Right ventricle myocardium superior (tissue), 1 donor: Measurements from ENCODE around the gene ATP2A1. TPM values are rescaled to one million over a fixed set of nuclear protein-coding genes. Genes with fewer than 3 reads are reported as not detected.

Experiments used
- ATAC-seq: fragments of 200-7000 bp; cut with Tn5 transposase; one replicate; pipeline ENCODE4 v1.9.1; 2020; ENCODE audit warnings: mild to moderate bottlenecking; ENCODE audit not compliant: poor library complexity
- DNase-seq: peaks from one replicate; pipeline ENCODE4 v3.0.0-alpha.2; 2020
- intact Hi-C: fragments of 100-400 bp; cut with DNase I; formaldehyde crosslinking; loops from one replicate; pipeline ENCODE4 v1.11.2; 2022
- long read RNA-seq: library from polyadenylated mRNA; unstranded; transcript quantifications from one replicate; pipeline ENCODE4 v2.0.0, GENCODE V29; 2021
- total RNA-seq: library from RNA; stranded (reverse); fragmentation: NEBNext Ultra II Directional; extraction: Animal tissue kit (Norgen Biotek cat#: 25700); gene quantifications from one replicate; pipeline ENCODE4 v1.2.1, GENCODE V29; 2021
- donor health status: DM: no; HTN: yes; CAD: no; lungs with severe emphysema.

Gene ATP2A1
- not detected for total RNA-seq
- long read RNA-seq: 0 reads

DNA sequence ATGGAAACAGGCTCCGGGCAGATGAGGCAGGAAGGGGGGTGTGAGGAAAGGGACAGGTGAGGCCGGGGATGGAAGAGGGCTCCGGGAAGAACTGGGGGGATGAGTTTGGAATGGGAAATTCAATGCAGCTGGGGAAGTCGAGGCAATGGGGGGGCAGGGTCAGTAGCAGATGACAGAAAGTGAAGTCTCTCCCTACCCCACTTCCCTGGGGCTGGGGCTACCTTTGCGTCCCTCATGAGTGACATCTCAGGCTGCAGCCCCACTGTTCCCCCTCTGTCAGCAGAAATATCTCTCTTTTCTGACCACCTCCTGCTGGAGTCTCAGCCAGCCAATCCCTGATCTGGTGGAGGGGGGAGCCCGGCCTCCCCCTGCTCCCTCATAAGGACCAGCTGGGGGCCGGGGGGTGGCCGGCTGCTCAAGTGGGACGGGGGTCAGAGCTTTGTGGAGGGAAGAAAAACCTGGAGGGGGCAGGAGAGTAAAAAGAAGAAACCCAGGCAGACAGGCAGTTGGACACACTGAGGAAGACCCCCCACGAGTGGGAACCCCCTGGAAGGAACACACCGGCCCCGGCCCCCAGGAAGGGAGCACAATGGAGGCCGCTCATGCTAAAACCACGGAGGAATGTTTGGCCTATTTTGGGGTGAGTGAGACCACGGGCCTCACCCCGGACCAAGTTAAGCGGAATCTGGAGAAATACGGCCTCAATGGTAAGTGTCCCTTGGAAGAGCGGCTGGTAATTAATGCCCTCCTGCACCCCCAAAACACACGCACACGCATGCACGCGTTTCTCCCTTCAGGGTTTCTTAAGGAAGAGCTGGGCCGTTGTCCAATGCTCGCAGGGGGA is at the start of gene ATP2A1:
ATP2A1 (plus strand) TSS at position 406 of the 844 bp plus-strand sequence; CDS start at position 590, 184 bp downstream.
- ATAC-seq: no peak
- intact Hi-C loops: no loop called here
- DNase-seq: no peak

DNA sequence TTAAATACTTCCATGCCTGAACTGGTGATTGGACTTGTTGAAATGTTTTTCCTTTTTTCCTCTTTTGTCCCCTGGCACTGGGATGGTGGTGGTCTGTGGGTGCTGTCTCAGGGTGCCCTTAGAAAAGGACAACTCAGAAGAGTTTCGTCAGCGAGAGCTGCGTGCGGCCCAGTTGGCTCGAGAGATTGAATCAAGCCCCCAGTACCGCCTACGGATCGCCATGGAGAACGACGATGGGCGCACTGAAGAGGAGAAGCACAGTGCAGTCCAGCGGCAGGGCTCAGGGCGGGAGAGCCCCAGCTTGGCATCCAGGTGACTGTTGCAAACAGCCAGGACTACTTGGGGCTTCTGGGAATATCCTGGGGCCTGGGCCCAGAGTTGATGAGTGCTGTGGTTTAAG is 48.5 kb upstream of the ATP2A1 start:
- intact Hi-C loops: no loop called here
- no peak for ATAC-seq
- no peak for DNase-seq

DNA sequence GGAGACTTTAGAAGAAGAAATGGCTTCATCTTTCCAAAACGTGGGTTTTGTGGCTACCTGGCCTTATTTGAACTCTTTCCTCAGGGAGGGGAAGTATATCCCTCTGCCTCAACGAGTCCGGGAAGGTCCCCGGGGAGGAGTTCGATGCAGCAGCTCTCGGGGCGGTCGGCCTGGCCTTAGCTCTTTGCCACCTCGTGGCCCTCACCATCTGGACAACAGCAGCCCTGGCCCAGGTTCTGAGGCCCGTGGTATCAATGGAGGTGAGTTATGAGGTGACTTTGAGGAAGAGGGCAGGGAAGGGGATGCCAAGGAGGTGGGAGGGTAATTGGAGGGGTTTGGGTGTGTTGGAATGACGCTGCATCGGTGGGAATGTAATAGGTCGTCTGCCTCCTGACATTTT is 47.8 kb upstream of the ATP2A1 start:
- ATAC-seq: no peak
- no peak for DNase-seq
- intact Hi-C loops: no loop called here

DNA sequence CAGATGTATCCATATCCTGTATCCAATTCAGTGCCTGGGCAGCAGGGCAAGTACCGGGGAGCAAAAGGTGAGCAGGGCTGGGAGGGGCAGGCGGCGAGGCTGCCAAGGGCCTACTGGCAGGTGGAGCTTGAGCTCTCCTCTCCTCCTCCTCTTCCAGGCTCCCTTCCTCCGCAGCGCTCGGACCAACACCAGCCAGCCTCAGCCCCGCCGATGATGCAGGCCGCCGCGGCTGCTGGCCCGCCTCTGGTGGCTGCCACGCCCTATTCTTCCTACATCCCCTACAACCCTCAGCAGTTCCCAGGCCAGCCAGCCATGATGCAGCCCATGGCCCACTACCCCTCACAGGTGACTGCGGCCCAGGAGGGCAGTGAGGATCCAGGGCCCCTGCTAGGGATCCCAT is 43.9 kb upstream of the ATP2A1 start:
- intact Hi-C loops: no loop called here
- no peak for ATAC-seq

DNA sequence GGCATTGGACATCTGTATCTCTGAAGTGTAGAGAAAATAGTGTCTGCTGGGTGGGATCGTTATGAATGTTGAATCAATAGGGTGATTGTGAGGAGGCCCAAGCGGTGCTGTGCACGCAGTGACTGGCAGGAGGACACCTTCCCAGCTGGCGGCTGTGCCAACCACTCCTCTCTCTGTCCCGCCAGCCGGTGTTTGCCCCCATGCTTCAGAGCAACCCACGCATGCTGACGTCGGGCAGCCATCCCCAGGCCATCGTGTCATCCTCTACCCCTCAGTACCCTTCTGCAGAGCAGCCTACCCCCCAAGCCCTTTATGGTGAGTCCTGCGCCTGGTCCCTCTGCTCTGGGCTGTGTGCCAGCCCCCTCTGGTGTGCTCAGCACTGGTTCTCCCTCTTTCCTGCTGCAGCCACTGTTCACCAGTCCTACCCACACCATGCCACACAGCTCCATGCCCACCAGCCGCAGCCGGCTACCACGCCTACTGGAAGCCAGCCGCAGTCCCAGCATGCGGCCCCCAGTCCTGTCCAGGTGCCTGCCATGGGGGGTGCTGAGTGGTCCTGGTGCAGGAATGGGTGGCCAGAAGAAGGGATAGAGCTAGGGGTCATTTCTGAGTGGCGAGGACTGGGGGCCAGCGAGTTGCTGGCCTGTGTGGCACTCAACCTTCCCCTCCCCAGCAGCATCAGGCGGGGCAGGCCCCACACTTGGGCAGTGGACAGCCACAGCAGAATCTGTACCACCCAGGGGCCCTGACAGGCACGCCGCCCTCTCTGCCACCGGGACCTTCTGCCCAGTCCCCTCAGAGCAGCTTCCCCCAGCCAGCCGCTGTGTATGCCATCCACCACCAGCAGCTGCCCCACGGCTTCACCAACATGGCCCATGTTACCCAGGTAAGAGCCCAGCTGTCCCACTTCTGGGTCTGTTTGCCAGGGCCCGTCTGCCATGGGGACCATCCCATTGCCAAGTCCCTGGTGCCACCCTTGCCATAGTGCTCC is 43.1 kb upstream of the ATP2A1 start:
- DNase-seq (no peak), ATAC-seq (peak; percentile 8)
- intact Hi-C loops: no loop called here

More for the DNA sequence above, 43.9 kb upstream of the ATP2A1 start:
- no peak for DNase-seq

DNA sequence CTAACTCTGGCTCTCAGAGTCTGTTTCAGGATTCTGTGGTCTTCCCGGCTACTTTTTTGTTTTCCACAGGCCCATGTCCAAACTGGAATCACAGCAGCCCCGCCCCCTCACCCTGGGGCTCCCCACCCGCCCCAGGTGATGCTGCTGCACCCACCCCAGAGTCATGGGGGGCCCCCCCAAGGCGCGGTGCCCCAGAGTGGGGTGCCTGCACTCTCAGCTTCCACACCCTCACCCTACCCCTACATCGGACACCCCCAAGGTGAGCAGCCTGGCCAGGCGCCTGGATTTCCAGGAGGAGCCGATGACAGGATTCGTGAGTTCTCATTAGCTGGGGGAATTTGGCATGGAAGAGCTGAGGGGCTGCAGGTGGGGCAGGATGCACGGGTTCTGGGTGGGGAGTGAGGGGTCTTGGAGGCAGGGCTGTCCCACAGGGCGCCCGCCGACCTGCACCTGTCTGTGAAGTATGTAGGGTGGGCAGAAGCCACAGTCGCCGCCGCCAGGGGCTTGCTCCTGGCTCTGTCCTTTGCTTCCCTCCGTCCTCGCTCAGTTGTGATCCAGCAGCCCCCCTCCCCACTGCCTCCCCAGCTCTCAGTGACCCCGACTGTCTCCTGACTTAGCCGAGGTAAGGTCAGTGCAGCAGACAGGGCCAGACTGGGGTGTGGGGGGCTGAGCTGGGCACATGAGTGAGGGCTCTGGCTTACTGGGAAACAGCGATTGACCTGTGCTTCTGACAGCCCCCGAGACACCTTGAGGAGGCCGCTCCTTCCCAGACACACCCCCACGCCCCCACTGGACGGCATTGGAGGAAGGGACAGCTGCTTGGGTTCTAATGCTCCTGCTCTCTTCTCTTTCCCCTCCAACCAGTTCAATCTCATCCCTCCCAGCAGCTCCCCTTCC is 42.2 kb upstream of the ATP2A1 start:
- ATAC-seq: no peak
- intact Hi-C loops: no loop called here
- DNase-seq: no peak

DNA sequence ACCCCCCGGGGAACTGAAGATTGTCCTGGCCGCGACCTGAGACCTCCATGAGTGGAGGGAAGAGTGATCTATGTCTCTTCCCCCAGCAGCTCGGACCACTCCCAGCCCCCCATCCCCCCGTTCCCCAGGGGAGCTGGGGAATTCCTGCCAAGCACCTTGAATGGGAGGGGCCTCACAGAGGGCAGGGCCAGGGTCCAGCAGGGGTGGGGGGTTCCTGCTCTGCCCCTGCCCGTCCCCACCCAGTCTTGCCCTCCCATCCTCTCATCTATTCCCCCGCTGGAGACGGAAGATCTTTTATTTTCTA is 41.6 kb upstream of the ATP2A1 start:
- ATAC-seq (no peak), DNase-seq (no peak)
- intact Hi-C loops: no loop called here

DNA sequence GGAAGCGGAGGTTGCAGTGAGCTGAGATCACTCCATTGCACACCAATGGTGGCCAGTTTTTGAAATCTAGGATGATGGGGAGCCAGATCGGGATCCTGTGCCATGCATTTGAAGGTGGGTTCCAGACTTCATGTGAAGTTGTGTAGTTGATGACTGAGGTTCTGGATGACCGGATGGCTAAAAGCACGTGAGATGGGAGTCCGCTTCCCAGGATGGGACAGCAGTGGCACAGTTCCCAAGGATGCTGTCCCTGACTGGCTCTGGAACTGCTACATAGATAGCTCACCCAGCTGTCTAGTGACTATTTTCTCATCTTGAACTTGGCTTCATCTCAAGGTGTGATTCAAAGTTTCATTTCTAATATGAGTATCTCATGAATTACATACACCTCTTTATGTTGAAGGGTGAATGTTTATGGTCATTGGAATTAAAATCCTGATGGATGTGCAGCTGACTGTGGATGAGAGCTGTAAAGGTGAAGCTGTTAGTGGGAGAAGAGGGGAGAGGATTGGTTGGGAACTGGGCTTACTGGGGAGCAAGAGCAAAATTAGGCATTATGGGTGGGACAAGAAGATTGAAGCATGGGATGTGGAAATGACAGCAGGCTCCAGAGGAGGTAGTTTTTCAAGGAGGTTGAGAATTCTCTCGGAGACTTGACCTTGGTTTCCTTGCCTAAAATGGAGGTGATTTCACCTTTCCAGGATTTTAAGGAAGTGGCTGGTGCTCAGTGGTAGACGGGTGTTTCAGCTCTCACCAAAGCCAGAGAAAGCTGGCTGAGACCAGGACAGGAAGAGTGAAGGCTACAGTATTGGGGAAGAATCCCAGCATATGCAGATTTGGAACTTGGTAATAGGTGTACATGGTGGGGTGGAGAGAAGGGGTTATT is 40.4 kb upstream of the ATP2A1 start:
- ATAC-seq (no peak), DNase-seq (no peak)
- intact Hi-C loops: no loop called here

DNA sequence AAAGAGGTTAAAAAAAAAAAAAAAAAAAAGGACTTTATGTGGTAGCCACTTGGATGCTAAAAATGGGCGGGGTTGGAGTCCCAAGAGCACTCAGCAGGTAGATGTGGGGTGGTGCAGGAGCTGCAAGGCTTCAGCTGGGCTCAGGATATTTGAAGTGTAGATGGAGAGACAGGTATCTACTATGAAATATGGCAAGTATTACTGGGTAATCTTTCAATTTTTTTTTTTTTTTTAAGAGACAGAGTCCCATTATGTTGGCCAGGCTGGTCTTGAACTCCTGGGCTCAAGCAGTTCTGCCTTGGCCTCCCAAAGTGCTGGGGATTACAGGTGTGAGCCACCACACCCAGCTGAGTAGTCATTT is 39.8 kb upstream of the ATP2A1 start:
- no peak for ATAC-seq
- intact Hi-C loops: no loop called here
- no peak for DNase-seq

DNA sequence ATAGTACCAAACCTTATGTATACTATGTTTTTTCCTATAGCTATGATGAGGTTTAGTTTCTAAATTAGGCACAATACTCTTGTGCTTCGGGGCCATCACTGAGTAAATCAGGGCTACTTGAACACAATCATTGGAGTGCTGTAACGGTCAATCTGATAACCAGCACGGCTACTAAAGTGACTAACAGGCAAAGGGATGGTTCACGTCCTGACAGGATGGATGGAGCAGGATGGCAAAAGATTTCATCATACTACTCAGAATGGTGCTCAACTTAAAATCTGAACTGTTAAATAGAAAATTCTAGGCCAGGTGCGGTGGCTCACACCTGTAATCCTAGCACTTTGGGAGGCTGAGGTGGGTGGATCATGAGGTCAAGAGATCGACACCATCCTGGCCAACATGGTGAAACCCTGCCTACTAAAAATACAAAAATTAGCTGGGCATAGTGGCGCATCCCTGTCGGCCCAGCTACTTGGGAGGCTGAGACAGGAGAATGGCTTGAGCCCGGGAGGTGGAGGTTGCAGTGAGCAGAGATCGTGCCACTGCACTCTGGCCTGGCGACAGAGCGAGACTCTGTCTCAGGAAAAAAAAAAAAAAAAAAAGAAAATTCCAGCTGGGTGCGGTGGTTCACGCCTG is 39.2 kb upstream of the ATP2A1 start:
- ATAC-seq (no peak), DNase-seq (peak; percentile 12)
- intact Hi-C loops: no loop called here

DNA sequence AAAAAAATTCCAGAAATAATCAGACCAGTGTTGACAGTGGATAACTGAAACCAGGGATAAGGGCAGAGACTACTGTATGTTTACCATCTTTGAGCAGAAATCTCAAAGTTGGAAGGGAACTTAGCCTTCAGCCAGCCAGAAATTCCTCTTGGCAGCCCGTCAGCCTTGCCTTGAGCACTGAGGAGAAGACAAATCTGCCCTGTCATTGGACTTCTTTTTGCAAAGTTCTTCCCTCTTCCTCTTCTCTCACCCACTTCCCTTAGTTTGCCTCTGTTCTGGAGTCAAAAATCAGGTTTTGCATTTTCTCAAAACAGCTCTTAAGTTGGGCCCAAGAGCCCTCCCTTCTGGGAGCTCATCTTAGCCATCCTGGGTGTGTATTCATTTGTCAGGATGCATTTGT is 38.4 kb upstream of the ATP2A1 start:
- intact Hi-C loops: no loop called here
- DNase-seq: no peak
- ATAC-seq: no peak

DNA sequence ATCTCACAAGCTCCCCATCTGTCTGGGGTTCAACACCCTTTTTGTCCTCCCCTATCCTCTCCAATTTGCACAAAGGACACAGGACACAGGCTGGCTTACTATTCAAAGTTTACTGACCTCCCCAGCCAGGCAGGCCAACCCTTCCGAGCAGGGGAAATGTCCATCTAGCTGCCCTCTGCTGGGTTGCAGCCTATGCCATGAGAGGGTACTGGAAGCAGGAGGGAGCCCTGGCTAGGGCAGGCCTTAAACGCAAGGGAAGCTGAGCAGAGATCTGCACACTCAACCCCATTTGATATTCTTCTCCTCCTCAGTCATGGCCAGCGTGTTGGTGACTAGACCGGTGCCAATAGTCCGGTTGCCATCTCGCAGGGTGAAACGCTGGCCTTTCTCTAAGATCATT is 35.6 kb upstream of the ATP2A1 start:
- no peak for ATAC-seq
- intact Hi-C loops: no loop called here

DNA sequence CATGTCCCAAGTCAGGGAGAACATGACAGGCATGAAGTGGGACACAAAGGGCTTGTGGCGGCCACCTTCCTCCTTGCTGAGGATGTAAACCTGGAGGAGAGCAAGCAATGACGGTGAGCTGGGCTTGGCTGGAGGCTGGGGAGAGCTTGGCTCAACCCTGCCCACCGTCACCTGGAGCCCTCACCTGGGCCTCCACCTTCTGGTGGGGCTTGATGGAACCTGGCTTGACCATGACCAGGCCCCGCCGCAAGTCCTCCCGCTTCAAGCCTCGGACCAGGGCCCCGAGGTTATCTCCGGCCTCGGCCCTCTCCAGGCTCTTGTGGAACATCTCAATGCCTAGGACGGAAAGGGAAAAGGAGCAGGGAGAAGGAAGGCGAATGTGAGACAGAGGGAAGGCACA is 34.5 kb upstream of the ATP2A1 start:
- intact Hi-C loops: no loop called here
- DNase-seq: peak; percentile 34
- no peak for ATAC-seq

More for the DNA sequence above, 35.6 kb upstream of the ATP2A1 start:
- no peak for DNase-seq

DNA sequence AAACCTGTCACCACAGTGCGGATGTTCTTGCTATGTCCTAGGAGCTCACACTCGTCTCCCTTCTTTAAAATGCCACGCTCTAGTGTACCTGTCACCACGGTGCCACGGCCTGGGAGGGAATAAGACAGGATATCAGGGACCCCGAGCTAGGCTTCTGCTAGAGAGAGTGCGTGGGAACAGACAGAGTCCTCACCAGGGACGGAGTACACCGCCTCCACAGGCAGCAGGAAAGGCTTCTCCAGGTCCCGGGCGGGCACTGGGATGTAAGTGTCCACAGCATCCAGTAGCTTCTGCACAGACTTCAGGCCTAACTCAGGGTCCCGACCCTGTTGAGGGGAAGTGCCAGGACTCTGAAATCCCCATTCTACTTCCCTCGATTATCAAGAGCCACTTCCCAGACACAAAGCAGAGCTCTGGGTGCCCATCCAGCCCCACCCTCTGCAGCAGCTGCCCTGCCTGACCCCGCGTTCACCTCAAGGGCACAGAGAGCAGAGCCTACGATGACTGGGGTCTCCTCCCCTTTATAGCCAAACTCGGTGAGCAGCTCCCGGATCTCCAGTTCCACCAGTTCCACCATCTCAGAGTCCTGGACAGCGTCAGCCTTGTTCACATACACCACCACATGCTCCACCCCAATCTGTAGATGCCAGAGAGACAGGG is 33.9 kb upstream of the ATP2A1 start:
- peak; percentile 32 for DNase-seq
- ATAC-seq: no peak
- intact Hi-C loops: no loop called here

DNA sequence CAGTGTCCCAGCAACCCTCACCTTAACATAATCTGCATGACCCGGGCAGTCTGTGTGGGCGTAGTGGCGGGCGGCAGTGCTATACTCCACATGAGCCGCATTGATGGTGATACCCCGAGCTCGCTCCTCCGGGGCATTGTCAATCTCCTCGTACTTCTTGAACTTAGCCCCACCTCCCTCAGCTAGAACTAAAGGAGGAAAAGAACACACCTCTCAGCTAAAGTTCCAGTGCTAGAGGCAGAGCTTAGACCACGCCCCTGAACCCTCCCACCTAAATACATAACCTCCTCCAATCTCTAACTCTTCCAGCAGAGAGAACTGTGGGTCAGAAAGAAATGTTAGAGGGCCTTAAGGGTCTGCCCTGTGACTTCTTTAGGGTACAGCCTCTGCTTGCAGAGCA is 33.0 kb upstream of the ATP2A1 start:
- no peak for ATAC-seq
- DNase-seq: peak; percentile 25
- intact Hi-C loops: no loop called here

DNA sequence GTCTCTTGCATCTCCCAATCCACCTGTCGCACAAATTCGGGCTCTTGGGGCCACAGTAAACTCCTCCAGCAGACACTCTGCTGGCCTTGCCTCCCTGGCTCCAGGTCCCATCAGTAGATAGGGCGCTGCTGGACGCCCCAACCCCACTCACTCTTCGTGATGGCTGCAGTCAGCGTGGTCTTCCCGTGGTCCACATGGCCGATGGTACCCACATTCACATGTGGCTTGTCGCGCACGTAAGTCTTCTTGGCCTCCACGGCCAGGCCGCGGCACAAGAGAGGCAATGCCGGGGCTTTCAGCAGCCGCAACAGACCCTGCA is 32.6 kb upstream of the ATP2A1 start:
- ATAC-seq: no peak
- intact Hi-C loops: loop anchor here (2.0 kb wide), 1 partner anchor 17 kb away; the partner anchor contains the start of gene SH2B1
- no peak for DNase-seq
